Measurements from ENCODE around the gene MYH6. TPM values are rescaled to one million over a fixed set of nuclear protein-coding genes. Genes with fewer than 3 reads are reported as not detected.
"Not testable (repeated sequence)": the region's sequence is repeated elsewhere in the genome, so short reads cannot be mapped to it uniquely, and the experiment has no call there.

MYH6 gene
- total RNA-seq, 1 donor from 2014 or later: 1.6 TPM

DNA sequence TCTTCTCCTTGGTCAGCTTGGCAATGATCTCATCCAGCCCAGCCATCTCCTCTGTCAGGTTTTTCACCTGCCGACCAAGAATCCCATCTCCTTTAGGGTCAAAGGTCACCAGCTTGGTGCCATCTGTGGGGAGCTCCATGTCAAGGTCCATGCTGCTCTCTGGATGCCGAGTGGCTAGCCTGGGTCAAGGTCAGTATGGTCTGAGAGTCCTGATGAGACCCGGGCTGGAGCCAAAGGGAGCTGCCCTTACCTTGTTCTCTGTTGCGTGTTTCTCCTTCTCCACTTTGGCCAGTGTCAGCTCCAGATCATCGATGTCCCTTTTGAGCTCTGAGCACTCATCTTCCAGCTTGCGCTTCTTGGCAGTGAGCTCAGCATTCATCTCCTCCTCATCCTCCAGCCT is 15.6 kb upstream of the MYH6 start:
- Mint-ChIP-seq H3K27ac (ENCODE audit: unreplicated experiment) (no peak overlapping the region), H3K36me3 (ENCODE audit: low read depth, unreplicated experiment) (peaks cover 3% of the 10 kb centered on the region), H3K9me3 (ENCODE audit: unreplicated experiment) (no peaks in the 10 kb centered on the region), H3K27me3 (ENCODE audit: unreplicated experiment) (peaks cover 14% of the 10 kb centered on the region), H3K4me1 (ENCODE audit: unreplicated experiment) (no peaks in the 10 kb centered on the region), H3K4me3 (ENCODE audit: unreplicated experiment) (no peak overlapping the region)
- no peak for DNase-seq (ENCODE audit: low spot score)
- TF ChIP-seq, protein P1, sequence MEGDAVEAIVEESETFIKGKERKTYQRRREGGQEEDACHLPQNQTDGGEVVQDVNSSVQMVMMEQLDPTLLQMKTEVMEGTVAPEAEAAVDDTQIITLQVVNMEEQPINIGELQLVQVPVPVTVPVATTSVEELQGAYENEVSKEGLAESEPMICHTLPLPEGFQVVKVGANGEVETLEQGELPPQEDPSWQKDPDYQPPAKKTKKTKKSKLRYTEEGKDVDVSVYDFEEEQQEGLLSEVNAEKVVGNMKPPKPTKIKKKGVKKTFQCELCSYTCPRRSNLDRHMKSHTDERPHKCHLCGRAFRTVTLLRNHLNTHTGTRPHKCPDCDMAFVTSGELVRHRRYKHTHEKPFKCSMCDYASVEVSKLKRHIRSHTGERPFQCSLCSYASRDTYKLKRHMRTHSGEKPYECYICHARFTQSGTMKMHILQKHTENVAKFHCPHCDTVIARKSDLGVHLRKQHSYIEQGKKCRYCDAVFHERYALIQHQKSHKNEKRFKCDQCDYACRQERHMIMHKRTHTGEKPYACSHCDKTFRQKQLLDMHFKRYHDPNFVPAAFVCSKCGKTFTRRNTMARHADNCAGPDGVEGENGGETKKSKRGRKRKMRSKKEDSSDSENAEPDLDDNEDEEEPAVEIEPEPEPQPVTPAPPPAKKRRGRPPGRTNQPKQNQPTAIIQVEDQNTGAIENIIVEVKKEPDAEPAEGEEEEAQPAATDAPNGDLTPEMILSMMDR (IDR thresholded peaks at IDR 0.05; ENCODE audit: unreplicated experiment): no peak

DNA sequence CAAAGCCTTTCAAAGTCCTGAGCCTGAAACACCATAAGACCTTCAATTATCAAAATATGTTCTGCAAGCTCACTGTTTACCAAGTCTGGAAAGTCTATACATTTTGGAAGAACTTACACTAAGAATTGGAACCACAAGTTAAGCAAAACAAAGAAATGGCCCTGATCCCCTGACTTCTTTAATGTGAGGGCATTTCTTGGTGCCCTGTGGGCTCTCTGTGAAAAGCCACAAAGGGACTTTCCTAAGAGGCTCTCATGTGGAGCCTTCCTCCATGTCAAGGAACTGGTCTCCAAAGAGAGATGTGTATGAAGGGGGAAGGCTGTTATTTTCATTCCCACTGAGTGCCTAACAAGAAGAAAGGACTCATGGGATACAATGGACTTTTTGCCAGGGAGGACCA is 13.5 kb upstream of the MYH6 start:
- Mint-ChIP-seq H3K4me1 (ENCODE audit: unreplicated experiment) (no peaks in the 10 kb centered on the region), H3K36me3 (ENCODE audit: low read depth, unreplicated experiment) (peaks cover 3% of the 10 kb centered on the region), H3K4me3 (ENCODE audit: unreplicated experiment) (no peak overlapping the region), H3K9me3 (ENCODE audit: unreplicated experiment) (no peaks in the 10 kb centered on the region), H3K27ac (ENCODE audit: unreplicated experiment) (no peak overlapping the region), H3K27me3 (ENCODE audit: unreplicated experiment) (peaks cover 11% of the 10 kb centered on the region)
- TF ChIP-seq, protein P1 (IDR thresholded peaks at IDR 0.05; ENCODE audit: unreplicated experiment): no peak
- DNase-seq (ENCODE audit: low spot score): no peak

DNA sequence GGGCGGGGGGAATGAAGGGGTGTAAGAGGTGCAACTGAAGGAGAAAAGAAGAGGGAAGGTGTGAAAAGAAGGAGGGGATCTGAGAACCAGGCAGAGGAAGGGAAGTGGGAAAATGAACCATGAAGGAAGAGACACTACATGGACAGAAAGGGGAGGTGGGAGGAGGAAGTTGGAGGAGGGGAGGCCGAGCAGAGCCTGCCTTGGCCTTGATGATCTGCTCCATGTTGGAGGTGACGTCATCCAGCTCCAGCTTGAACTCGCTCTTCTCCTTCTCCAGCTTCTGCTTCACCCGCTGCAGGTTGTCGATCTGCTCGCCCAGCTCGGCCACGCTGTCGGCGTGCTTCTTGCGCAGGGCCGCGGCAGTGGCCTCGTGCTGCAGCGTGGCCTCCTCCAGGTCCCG is 11.6 kb upstream of the MYH6 start:
- not testable (repeated sequence) for DNase-seq (ENCODE audit: low spot score); H3K27ac Mint-ChIP-seq (ENCODE audit: unreplicated experiment); H3K36me3 Mint-ChIP-seq (ENCODE audit: low read depth, unreplicated experiment); H3K4me1 Mint-ChIP-seq (ENCODE audit: unreplicated experiment); H3K9me3 Mint-ChIP-seq (ENCODE audit: unreplicated experiment); H3K4me3 Mint-ChIP-seq (ENCODE audit: unreplicated experiment)
- H3K27me3 Mint-ChIP-seq (ENCODE audit: unreplicated experiment): peaks cover 11% of the 10 kb centered on the region

GRCh38 chr14:23418021-23418420 is 9.9 kb upstream of the MYH6 start:
- Mint-ChIP-seq H3K36me3 (ENCODE audit: low read depth, unreplicated experiment) (no peaks in the 10 kb centered on the region), H3K4me3 (ENCODE audit: unreplicated experiment) (no peak overlapping the region), H3K27ac (ENCODE audit: unreplicated experiment) (no peak overlapping the region), H3K4me1 (ENCODE audit: unreplicated experiment) (no peaks in the 10 kb centered on the region), H3K27me3 (ENCODE audit: unreplicated experiment) (peaks cover 16% of the 10 kb centered on the region), H3K9me3 (ENCODE audit: unreplicated experiment) (no peaks in the 10 kb centered on the region)
- TF ChIP-seq, protein P1 (IDR thresholded peaks at IDR 0.05; ENCODE audit: unreplicated experiment): no peak
- no peak for DNase-seq (ENCODE audit: low spot score)

DNA sequence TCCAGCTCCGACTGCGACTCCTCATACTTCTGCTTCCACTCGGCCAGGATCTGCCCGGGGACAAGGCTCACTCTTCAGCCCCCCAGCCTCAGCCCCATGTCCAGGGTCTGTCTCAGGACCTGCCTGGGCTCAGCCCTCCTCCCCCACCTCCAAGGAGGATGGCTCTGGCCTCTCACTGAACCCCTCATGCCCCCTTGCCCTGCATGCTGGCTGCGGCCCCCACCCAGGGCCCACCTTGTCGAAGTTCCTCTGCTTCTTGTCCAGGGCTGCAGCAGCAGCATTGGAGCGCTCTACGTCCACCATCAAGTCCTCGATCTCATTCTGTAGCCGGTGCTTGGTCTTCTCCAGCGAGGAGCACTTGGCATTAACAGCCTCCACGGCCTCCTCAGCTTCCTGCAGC is 9.2 kb upstream of the MYH6 start:
- H3K4me3 Mint-ChIP-seq (ENCODE audit: unreplicated experiment); H3K27ac Mint-ChIP-seq (ENCODE audit: unreplicated experiment); DNase-seq (ENCODE audit: low spot score); H3K9me3 Mint-ChIP-seq (ENCODE audit: unreplicated experiment); H3K36me3 Mint-ChIP-seq (ENCODE audit: low read depth, unreplicated experiment); H3K4me1 Mint-ChIP-seq (ENCODE audit: unreplicated experiment): not testable (repeated sequence)
- peaks cover 20% of the 10 kb centered on the region for H3K27me3 Mint-ChIP-seq (ENCODE audit: unreplicated experiment)

GRCh38 chr14:23416801-23417200 is 8.7 kb upstream of the MYH6 start:
- peaks cover 21% of the 10 kb centered on the region for H3K27me3 Mint-ChIP-seq (ENCODE audit: unreplicated experiment)
- no peak overlapping the region for H3K4me3 Mint-ChIP-seq (ENCODE audit: unreplicated experiment)
- no peak overlapping the region for H3K27ac Mint-ChIP-seq (ENCODE audit: unreplicated experiment)

More at GRCh38 chr14:23416801-23417200, 8.7 kb upstream of the MYH6 start:
- Mint-ChIP-seq H3K9me3 (ENCODE audit: unreplicated experiment) (no peaks in the 10 kb centered on the region), H3K36me3 (ENCODE audit: low read depth, unreplicated experiment) (no peaks in the 10 kb centered on the region), H3K4me1 (ENCODE audit: unreplicated experiment) (peaks cover 6% of the 10 kb centered on the region)
- TF ChIP-seq, protein P1 (IDR thresholded peaks at IDR 0.05; ENCODE audit: unreplicated experiment): no peak
- no peak for DNase-seq (ENCODE audit: low spot score)
